ENCODE measurements around the gene DNPH1.

The DNPH1 gene

GRCh38 chr6:43246301-43247113 is 17.2 kb upstream of the DNPH1 start:
- no peak for DNase-seq (ENCODE audit: low read depth, low spot score)

GRCh38 chr6:43243664-43244321 is 14.5 kb upstream of the DNPH1 start:
- DNase-seq (ENCODE audit: low read depth, low spot score) = no peak

GRCh38 chr6:43242908-43243663 is 13.8 kb upstream of the DNPH1 start, which contains the start of gene TTBK1:
Gene TTBK1 (plus strand): TSS chr6:43243481. CDS start chr6:43246661, 3,180 bp downstream.
- DNase-seq (ENCODE audit: low read depth, low spot score) = no peak

GRCh38 chr6:43241446-43241845 is 12.2 kb upstream of the DNPH1 start:
- no peak for DNase-seq (ENCODE audit: low read depth, low spot score)

GRCh38 chr6:43240950-43241349 is 11.7 kb upstream of the DNPH1 start:
- DNase-seq (ENCODE audit: low read depth, low spot score) = no peak

GRCh38 chr6:43239054-43239453 is 9.8 kb upstream of the DNPH1 start:
- no peak for DNase-seq (ENCODE audit: low read depth, low spot score)

GRCh38 chr6:43235841-43236240 is 6.6 kb upstream of the DNPH1 start:
- no peak for DNase-seq (ENCODE audit: low read depth, low spot score)

GRCh38 chr6:43231735-43232450 is 2.6 kb upstream of the DNPH1 start:
- DNase-seq (ENCODE audit: low read depth, low spot score) = no peak

GRCh38 chr6:43231053-43231452 is 1.8 kb upstream of the DNPH1 start:
- DNase-seq (ENCODE audit: low read depth, low spot score) = no peak

- no peak for DNase-seq (ENCODE audit: low read depth, low spot score)
Observed at GRCh38 chr6:43229803-43230620, 731 bp upstream of the DNPH1 start.

GRCh38 chr6:43226192-43226851 is 3.0 kb downstream of the DNPH1 start:
- DNase-seq (ENCODE audit: low read depth, low spot score) = no peak

GRCh38 chr6:43223175-43223574 is 6.1 kb downstream of the DNPH1 start:
- DNase-seq (ENCODE audit: low read depth, low spot score) = no peak

GRCh38 chr6:43222418-43223059 is 6.7 kb downstream of the DNPH1 start:
- no peak for DNase-seq (ENCODE audit: low read depth, low spot score)

GRCh38 chr6:43221046-43221972 is 8.0 kb downstream of the DNPH1 start:
- no peak for DNase-seq (ENCODE audit: low read depth, low spot score)

GRCh38 chr6:43220439-43220951 is 8.8 kb downstream of the DNPH1 start:
- DNase-seq (ENCODE audit: low read depth, low spot score) = no peak

- DNase-seq (ENCODE audit: low read depth, low spot score) = no peak
Observed at GRCh38 chr6:43219814-43220213, 9.5 kb downstream of the DNPH1 start.

GRCh38 chr6:43219119-43219518 is 10.2 kb downstream of the DNPH1 start:
- DNase-seq (ENCODE audit: low read depth, low spot score) = no peak

- DNase-seq (ENCODE audit: low read depth, low spot score) = no peak
Observed at GRCh38 chr6:43217351-43217750, 11.9 kb downstream of the DNPH1 start.

Measured in smooth muscle cell of the brain vasculature (primary cell).